ENCODE results near the gene CFAP61. TPM values are rescaled to one million over a fixed set of nuclear protein-coding genes. Genes with fewer than 3 reads are reported as not detected.
A peak's percentile ranks its signal among the peaks of the same experiment; 100 is the strongest.

The CFAP61 gene
- polyA plus RNA-seq, 1 experiment: not detected

- Histone ChIP-seq H3K4me3 (ENCODE audit: low read depth, low read length) (no peak overlapping the region), H3K27me3 (ENCODE audit: control insufficient read depth, insufficient read depth, low read length) (peaks cover 38% of the 10 kb centered on the region), H3K9me3 (ENCODE audit: control insufficient read depth, insufficient read depth, low read length) (peaks cover 7% of the 10 kb centered on the region), H3K27ac (ENCODE audit: low read depth, low read length) (no peak overlapping the region)
- ChIA-PET CTCF (interaction anchor here (0.7 to 2.7 kb wide), 6 partner anchors 12 to 234 kb away, joined by 3 to 22 read pairs (median 3); no protein-coding TSS in a partner anchor), POLR2A (no interaction called here)
- no peak for DNase-seq (ENCODE audit: low read depth, low spot score)
- TF ChIP-seq, protein P1, sequence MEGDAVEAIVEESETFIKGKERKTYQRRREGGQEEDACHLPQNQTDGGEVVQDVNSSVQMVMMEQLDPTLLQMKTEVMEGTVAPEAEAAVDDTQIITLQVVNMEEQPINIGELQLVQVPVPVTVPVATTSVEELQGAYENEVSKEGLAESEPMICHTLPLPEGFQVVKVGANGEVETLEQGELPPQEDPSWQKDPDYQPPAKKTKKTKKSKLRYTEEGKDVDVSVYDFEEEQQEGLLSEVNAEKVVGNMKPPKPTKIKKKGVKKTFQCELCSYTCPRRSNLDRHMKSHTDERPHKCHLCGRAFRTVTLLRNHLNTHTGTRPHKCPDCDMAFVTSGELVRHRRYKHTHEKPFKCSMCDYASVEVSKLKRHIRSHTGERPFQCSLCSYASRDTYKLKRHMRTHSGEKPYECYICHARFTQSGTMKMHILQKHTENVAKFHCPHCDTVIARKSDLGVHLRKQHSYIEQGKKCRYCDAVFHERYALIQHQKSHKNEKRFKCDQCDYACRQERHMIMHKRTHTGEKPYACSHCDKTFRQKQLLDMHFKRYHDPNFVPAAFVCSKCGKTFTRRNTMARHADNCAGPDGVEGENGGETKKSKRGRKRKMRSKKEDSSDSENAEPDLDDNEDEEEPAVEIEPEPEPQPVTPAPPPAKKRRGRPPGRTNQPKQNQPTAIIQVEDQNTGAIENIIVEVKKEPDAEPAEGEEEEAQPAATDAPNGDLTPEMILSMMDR (IDR thresholded peaks at IDR 0.05; ENCODE audit: low read depth, low read length): no peak
Measured at GRCh38 chr20:20359628-20360027, 307.3 kb downstream of the CFAP61 start.

DNA sequence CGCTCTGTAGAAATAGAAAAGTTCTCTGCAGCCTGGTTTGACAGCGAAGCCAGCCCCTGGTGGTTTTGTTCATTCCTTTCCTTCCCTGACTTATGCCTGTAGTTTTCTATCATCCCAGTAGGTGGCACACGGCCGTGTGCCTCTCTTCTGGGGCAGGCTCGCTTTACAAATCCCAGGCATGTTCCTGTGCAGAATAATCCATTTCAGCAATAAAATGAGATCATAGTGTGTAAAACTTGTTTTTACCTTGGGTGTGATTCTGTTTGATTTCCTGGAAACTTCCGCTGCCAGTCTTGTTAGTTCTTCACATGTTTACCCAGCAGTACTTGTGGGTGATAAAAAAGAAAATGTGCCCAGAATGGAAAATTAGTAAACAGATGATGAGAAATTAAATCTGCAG lies 308.1 kb downstream of the CFAP61 start:
- peaks cover 46% of the 10 kb centered on the region for H3K27me3 ChIP-seq (ENCODE audit: control insufficient read depth, insufficient read depth, low read length)
- peak; percentile 43 for DNase-seq (ENCODE audit: low read depth, low spot score)
- no peak overlapping the region for H3K4me3 ChIP-seq (ENCODE audit: low read depth, low read length)
- POLR2A ChIA-PET: no interaction called here
- CTCF ChIA-PET: interaction anchor here (0.6 to 2.7 kb wide), 8 partner anchors 11 to 233 kb away, joined by 3 to 22 read pairs (median 4); no protein-coding TSS in a partner anchor
- no peak overlapping the region for H3K27ac ChIP-seq (ENCODE audit: low read depth, low read length)
- H3K9me3 ChIP-seq (ENCODE audit: control insufficient read depth, insufficient read depth, low read length): peaks cover 13% of the 10 kb centered on the region; the same call in 1 of the 2 replicates
- TF ChIP-seq, protein P1 (IDR thresholded peaks at IDR 0.05; ENCODE audit: low read depth, low read length): peak; percentile 93

DNA sequence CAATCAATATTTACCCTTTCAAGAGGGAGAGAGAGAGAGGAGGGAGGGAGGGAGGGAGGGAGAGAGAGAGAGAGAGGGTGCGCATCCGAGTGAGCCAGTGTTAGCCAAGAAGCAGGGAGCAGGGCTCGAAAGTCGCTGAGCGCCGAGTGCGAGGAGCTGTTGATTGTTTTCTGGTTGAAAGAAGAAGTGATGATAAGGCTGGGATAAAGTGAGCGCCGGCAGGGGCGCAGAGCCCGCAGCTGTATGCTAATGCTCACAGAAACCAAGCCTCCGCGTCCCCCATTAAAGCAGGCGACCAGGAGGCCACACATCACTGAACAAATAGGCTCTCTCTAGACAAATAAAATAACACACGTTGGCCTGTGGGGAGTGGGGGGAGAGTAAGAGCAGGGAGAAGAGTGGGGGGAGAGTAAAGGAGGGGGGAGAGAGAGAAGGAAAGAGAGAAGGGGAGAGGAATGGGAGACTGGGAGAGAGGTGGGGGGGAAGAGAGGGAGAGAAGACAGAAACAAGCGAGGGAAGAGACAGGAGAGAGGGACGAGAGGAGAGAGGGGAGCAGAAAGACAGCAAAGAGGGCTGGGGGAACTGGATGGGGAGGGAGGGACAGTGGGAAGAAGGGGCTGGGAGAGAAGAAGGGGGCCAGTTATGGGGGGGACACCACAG lies 310.6 kb downstream of the CFAP61 start:
- ChIA-PET POLR2A (no interaction called here), CTCF (interaction anchor here (1.0 to 2.2 kb wide), 2 partner anchors 217 to 230 kb away, joined by 3 to 12 read pairs; no protein-coding TSS in a partner anchor)
- TF ChIP-seq, protein P1 (IDR thresholded peaks at IDR 0.05; ENCODE audit: low read depth, low read length): 0 out of 2 replicates have a peak, but pooled peaks have one; percentile 5
- no peak for DNase-seq (ENCODE audit: low read depth, low spot score)
- peaks cover 13% of the 10 kb centered on the region; the same call in 1 of the 2 replicates for H3K9me3 ChIP-seq (ENCODE audit: control insufficient read depth, insufficient read depth, low read length)
- H3K4me3 ChIP-seq (ENCODE audit: low read depth, low read length): no peak overlapping the region
- H3K27ac ChIP-seq (ENCODE audit: low read depth, low read length): no peak overlapping the region
- peaks cover 68% of the 10 kb centered on the region for H3K27me3 ChIP-seq (ENCODE audit: control insufficient read depth, insufficient read depth, low read length)

- Histone ChIP-seq H3K9me3 (ENCODE audit: control insufficient read depth, insufficient read depth, low read length) (peaks cover 13% of the 10 kb centered on the region; the same call in 1 of the 2 replicates), H3K4me3 (ENCODE audit: low read depth, low read length) (no peak overlapping the region), H3K27ac (ENCODE audit: low read depth, low read length) (no peak overlapping the region), H3K27me3 (ENCODE audit: control insufficient read depth, insufficient read depth, low read length) (peaks cover 68% of the 10 kb centered on the region)
- POLR2A ChIA-PET: no interaction called here
- TF ChIP-seq, protein P1 (IDR thresholded peaks at IDR 0.05; ENCODE audit: low read depth, low read length): no peak
- CTCF ChIA-PET: no interaction called here
- DNase-seq (ENCODE audit: low read depth, low spot score): no peak
Measured at GRCh38 chr20:20363434-20363798, 311.1 kb downstream of the CFAP61 start.

- Histone ChIP-seq H3K27me3 (ENCODE audit: control insufficient read depth, insufficient read depth, low read length) (peaks cover 67% of the 10 kb centered on the region), H3K27ac (ENCODE audit: low read depth, low read length) (no peak overlapping the region), H3K9me3 (ENCODE audit: control insufficient read depth, insufficient read depth, low read length) (peaks cover 13% of the 10 kb centered on the region; the same call in 1 of the 2 replicates), H3K4me3 (ENCODE audit: low read depth, low read length) (no peak overlapping the region)
- ChIA-PET POLR2A (no interaction called here), CTCF (no interaction called here)
- DNase-seq (ENCODE audit: low read depth, low spot score): no peak
- TF ChIP-seq, protein P1 (IDR thresholded peaks at IDR 0.05; ENCODE audit: low read depth, low read length): no peak
Measured at GRCh38 chr20:20363799-20364592, 311.7 kb downstream of the CFAP61 start.

Measured in AG04450 (cell line).